Epithelial cell of proximal tubule (primary cell): ENCODE results near the gene RPS3A. TPM values are rescaled to one million over a fixed set of nuclear protein-coding genes. Genes with fewer than 3 reads are reported as not detected.

Experiments used
- DNase-seq: peaks from one replicate; pipeline ENCODE4 v3.0.0-alpha.2; 2011; ENCODE audit warnings: low read depth
- H3K4me3 ChIP-seq: 2 replicates; pipeline ENCODE4 v1.5.1; 2011; ENCODE audit warnings: low read depth, mild to moderate bottlenecking, low read length
- total RNA-seq: library from RNA; depleted of rRNA; stranded (reverse); fragments of >200 nt; gene quantifications from 2 replicates; pipeline ENCODE4 v1.2.3, GENCODE V29; 2015
- TF ChIP-seq, protein P1 (sequence below): conservative IDR thresholded peaks from 2 replicates; pipeline ENCODE4 v1.5.1; 2012; ENCODE audit warnings: low read depth, mild to moderate bottlenecking, low read length

The RPS3A gene
- total RNA-seq, 1 donor from 2014 or later, result 3,250 TPM

DNA sequence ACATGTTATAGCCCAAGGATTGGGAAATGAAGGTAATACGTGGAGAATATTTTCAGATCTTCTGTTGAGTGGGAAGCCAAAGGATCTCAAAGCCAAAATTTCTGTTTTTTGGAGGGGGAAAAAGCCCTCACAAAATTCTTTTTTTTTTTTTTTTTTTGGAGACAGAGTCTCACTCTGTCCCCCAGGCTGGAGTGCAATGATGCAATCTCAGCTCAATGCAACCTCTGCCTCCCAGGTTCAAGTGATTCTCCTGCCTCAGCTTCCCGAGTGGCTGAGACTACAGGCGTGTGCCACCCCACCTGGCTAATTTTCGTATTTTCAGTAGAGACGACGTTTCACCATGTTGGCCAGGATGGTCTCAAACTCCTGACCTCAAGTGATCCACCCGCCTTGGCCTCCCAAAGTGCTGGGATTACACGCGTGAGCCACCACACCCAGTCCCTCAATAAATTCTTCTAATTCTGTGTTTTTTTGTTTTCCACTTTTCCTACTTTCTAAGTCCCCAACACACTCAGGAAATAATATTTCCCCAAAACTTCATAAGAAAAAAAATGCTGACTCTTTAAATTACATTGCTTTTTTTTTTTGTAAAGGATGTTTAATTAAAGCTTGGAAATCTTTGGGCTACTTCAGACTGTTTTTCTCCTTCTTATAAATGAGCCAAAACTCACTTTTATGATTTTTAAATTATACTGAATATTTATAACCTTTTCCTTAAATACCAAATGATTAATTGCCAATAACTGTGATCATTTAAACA, 51.6 kb downstream of the RPS3A start:
- DNase-seq, result no peak
- no peak overlapping the region for H3K4me3 ChIP-seq
- TF ChIP-seq, protein P1, sequence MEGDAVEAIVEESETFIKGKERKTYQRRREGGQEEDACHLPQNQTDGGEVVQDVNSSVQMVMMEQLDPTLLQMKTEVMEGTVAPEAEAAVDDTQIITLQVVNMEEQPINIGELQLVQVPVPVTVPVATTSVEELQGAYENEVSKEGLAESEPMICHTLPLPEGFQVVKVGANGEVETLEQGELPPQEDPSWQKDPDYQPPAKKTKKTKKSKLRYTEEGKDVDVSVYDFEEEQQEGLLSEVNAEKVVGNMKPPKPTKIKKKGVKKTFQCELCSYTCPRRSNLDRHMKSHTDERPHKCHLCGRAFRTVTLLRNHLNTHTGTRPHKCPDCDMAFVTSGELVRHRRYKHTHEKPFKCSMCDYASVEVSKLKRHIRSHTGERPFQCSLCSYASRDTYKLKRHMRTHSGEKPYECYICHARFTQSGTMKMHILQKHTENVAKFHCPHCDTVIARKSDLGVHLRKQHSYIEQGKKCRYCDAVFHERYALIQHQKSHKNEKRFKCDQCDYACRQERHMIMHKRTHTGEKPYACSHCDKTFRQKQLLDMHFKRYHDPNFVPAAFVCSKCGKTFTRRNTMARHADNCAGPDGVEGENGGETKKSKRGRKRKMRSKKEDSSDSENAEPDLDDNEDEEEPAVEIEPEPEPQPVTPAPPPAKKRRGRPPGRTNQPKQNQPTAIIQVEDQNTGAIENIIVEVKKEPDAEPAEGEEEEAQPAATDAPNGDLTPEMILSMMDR, result no peak

- TF ChIP-seq, protein P1, result no peak
- H3K4me3 ChIP-seq, result no peak overlapping the region
- DNase-seq, result no peak
These were observed 52.6 kb downstream of the RPS3A start for GRCh38 chr4:151152028-151152427.

DNA sequence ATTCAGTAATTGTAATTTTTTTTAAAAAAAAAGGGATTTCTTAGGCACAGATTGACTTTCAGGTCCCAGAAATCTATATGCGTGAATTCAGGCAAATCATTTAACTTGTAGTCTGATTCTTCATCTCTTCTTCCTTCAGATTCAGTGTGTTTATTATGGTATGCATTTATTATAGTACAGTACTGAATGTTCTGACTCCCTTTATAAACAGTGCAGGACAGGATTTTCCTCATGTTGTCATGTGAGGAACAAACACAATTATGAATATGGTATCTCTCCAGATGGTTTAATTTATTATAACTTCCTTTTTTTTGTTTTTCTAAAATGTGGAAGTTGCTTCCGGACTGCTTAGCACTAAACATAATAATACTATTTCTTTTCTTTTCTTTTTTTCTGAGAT, 54.2 kb downstream of the RPS3A start:
- no peak overlapping the region for H3K4me3 ChIP-seq
- DNase-seq, result no peak
- TF ChIP-seq, protein P1, result no peak

Other genes starting within 250 kb of the RPS3A start
- gene LRBA, start 84.3 kb upstream of the RPS3A start, total RNA-seq, result 34.7 and 58.9 TPM in 2 replicates
- gene PRSS48, start 177.5 kb downstream of the RPS3A start, total RNA-seq, result not detected in 2 replicates
- gene SH3D19, start 226.0 kb downstream of the RPS3A start, total RNA-seq, result 14.8 and 21.4 TPM in 2 replicates